DOHH2 (cell line): ENCODE measurements around the gene GATAD2B.

Experiments
- H3F3A ChIP-seq: fragments of 200-600 bp; sonication (generic), shearing (Covaris generic); 2 replicates; pipeline ENCODE4 v1.6.0; 2016; ENCODE audit warnings: antibody characterized with exemption, mild to moderate bottlenecking; ENCODE audit not compliant: control insufficient read depth, insufficient read depth
- H3K27ac ChIP-seq: fragments of 200-600 bp; sonication (generic); 2 replicates; pipeline ENCODE4 v1.5.1; 2014; ENCODE audit warnings: low read depth, mild to moderate bottlenecking, low read length, moderate library complexity
- H3K27me3 ChIP-seq: fragments of 200-600 bp; sonication (generic); 2 replicates; pipeline ENCODE4 v1.6.1; 2014; ENCODE audit warnings: mild to moderate bottlenecking, low read length, mixed read lengths; ENCODE audit not compliant: control insufficient read depth
- H3K36me3 ChIP-seq: fragments of 200-600 bp; sonication (generic); 2 replicates; pipeline ENCODE4 v1.6.1; 2014; ENCODE audit warnings: mild to moderate bottlenecking, low read length, moderate library complexity, mixed read lengths; ENCODE audit not compliant: control insufficient read depth
- H3K4me1 ChIP-seq: fragments of 200-600 bp; sonication (generic); 2 replicates; pipeline ENCODE4 v1.6.1; 2014; ENCODE audit warnings: mild to moderate bottlenecking, low read length, mixed read lengths; ENCODE audit not compliant: control insufficient read depth
- H3K4me2 ChIP-seq: fragments of 200-600 bp; sonication (generic); 2 replicates; pipeline ENCODE4 v1.6.0; 2014; ENCODE audit warnings: mild to moderate bottlenecking, low read length, moderate library complexity
- H3K4me3 ChIP-seq: fragments of 200-600 bp; sonication (generic); 2 replicates; pipeline ENCODE4 v1.5.1; 2014; ENCODE audit warnings: mild to moderate bottlenecking, low read length, mixed read lengths
- H3K79me2 ChIP-seq: fragments of 200-600 bp; sonication (generic); 2 replicates; pipeline ENCODE4 v1.6.1; 2014; ENCODE audit warnings: mild to moderate bottlenecking, low read length, mixed read lengths; ENCODE audit not compliant: control insufficient read depth
- H3K9me2 ChIP-seq: fragments of 200-600 bp; sonication (generic); replicated peaks from 2 replicates; pipeline ENCODE4 v1.6.1; 2014; ENCODE audit warnings: mild to moderate bottlenecking, low read length, mixed read lengths; ENCODE audit not compliant: control insufficient read depth
- H3K9me3 ChIP-seq: fragments of 200-600 bp; sonication (generic); 2 replicates; pipeline ENCODE4 v1.6.1; 2014; ENCODE audit warnings: antibody characterized with exemption, low read length, mixed read lengths; ENCODE audit not compliant: control insufficient read depth, insufficient read depth
- H4K20me1 ChIP-seq: fragments of 200-600 bp; sonication (generic); 2 replicates; pipeline ENCODE4 v1.6.0; 2014; ENCODE audit warnings: low read depth, mild to moderate bottlenecking, antibody characterized with exemption, low read length, moderate library complexity; ENCODE audit not compliant: control insufficient read depth, insufficient read depth
- CTCF ChIP-seq: fragments of 200-600 bp; sonication (generic); IDR thresholded peaks from one replicate; pipeline ENCODE4 v1.5.1; 2014; ENCODE audit warnings: antibody characterized with exemption, mild to moderate bottlenecking, low read depth, low read length; ENCODE audit not compliant: poor library complexity, severe bottlenecking
- EZH2phosphoT487 ChIP-seq: fragments of 200-600 bp; sonication (generic); IDR thresholded peaks from 2 replicates; pipeline ENCODE4 v1.6.1; 2017; ENCODE audit warnings: borderline replicate concordance, mild to moderate bottlenecking, antibody characterized with exemption, low read length, moderate library complexity, mixed read lengths

The GATAD2B gene

GRCh38 chr1:153798468-153798780 lies 124.3 kb downstream of the GATAD2B start:
- Histone ChIP-seq H3K79me2 (no peaks in the 10 kb centered on the region), H3K9me2 (no peaks in the 10 kb centered on the region)
- no peak for TF ChIP-seq EZH2phosphoT487
- no peak for TF ChIP-seq CTCF

GRCh38 chr1:153796786-153797659 lies 125.7 kb downstream of the GATAD2B start:
- H3K9me2 ChIP-seq: no peaks in the 10 kb centered on the region
- no peaks in the 10 kb centered on the region for H4K20me1 ChIP-seq
- H3K36me3 ChIP-seq: no peaks in the 10 kb centered on the region
- H3K4me3 ChIP-seq: no peak overlapping the region
- no peaks in the 10 kb centered on the region for H3K79me2 ChIP-seq
- H3K27ac ChIP-seq: no peak overlapping the region
- TF ChIP-seq CTCF (peak; percentile 84), EZH2phosphoT487 (no peak)
- H3K4me1 ChIP-seq: peaks cover 4% of the 10 kb centered on the region
- no peaks in the 10 kb centered on the region for H3K9me3 ChIP-seq
- H3K4me2 ChIP-seq: no peak overlapping the region
- no peaks in the 10 kb centered on the region; the same call in 1 of the 2 replicates for H3K27me3 ChIP-seq
- H3F3A ChIP-seq: peaks cover 4% of the 10 kb centered on the region; the same call in 1 of the 2 replicates

More at GRCh38 chr1:153798468-153798780, 124.3 kb downstream of the GATAD2B start:
- H3K4me2 ChIP-seq: no peak overlapping the region
- peaks cover 4% of the 10 kb centered on the region; the same call in 1 of the 2 replicates for H3K4me1 ChIP-seq
- H3F3A ChIP-seq: peaks cover 4% of the 10 kb centered on the region; the same call in 1 of the 2 replicates
- no peaks in the 10 kb centered on the region for H4K20me1 ChIP-seq
- H3K27me3 ChIP-seq: no peaks in the 10 kb centered on the region
- no peak overlapping the region for H3K27ac ChIP-seq
- H3K9me3 ChIP-seq: no peaks in the 10 kb centered on the region
- no peaks in the 10 kb centered on the region for H3K36me3 ChIP-seq
- no peak overlapping the region for H3K4me3 ChIP-seq

DNA sequence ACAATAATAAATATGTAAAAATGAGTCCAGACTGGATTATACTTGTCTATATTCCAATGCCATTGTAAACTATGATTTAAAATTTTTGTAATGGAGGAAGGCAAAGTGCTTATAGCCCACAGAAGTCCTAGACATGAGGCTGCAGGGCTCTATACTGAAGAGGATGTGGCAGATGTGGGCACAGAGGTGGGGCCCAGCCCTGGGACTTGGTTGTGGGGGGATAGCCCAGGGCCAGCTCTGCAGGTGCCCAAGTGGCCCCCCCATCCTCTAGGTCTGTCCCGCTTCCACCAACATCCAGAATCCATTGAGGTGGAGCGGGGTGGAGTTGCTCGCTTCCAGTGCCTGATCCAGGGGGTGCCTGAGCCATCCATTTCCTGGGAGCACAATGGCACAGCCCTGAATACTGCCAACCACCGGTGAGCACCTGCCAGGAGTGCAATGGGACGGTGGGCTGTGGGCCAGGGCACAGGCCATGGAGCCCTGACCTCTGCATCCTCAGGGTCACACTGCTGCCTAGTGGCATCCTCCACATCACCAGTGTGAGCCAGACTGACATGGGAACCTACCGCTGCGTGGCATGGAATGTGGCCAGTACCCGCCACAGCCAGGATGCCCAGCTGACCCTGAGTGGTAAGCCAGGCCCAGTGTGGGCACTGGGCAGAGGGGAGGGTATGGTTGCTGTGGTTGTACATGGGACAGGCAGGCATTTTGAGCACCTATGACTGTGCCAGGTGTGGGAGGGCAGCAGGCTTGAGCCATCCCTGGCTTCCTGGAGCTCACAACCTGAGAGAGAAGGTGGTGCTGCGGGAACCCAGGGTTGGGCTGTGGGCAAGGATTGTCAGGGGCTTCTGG lies 126.6 kb downstream of the GATAD2B start:
- no peaks in the 10 kb centered on the region for H3K9me3 ChIP-seq
- TF ChIP-seq CTCF: no peak
- TF ChIP-seq EZH2phosphoT487: no peak
- no peak overlapping the region for H3K4me3 ChIP-seq
- no peaks in the 10 kb centered on the region; the same call in 1 of the 2 replicates for H3K27me3 ChIP-seq
- peaks cover 12% of the 10 kb centered on the region for H3K4me1 ChIP-seq
- no peaks in the 10 kb centered on the region for H4K20me1 ChIP-seq
- H3K27ac ChIP-seq: no peak overlapping the region
- H3K79me2 ChIP-seq: no peaks in the 10 kb centered on the region
- H3K9me2 ChIP-seq: no peaks in the 10 kb centered on the region
- H3F3A ChIP-seq: peaks cover 4% of the 10 kb centered on the region
- H3K4me2 ChIP-seq: no peak overlapping the region
- no peaks in the 10 kb centered on the region for H3K36me3 ChIP-seq
